ENCODE results near the gene PACSIN2.
A peak's percentile ranks its signal among the peaks of the same experiment; 100 is the strongest.

The PACSIN2 gene

GRCh38 chr22:42879371-42880021 is 135.5 kb downstream of the PACSIN2 start:
- POLR2A ChIA-PET (ENCODE audit: low non-redundant PET): no interaction called here
- DNase-seq (ENCODE audit: low spot score): no peak
- no peak for TF ChIP-seq CTCF (conservative IDR thresholded peaks at IDR 0.05; ENCODE audit: low read depth)
- CTCF ChIA-PET: no interaction called here
- no peak overlapping the region for H3K27ac ChIP-seq

GRCh38 chr22:42878561-42879305 is 136.2 kb downstream of the PACSIN2 start:
- DNase-seq (ENCODE audit: low spot score): no peak
- CTCF ChIA-PET: no interaction called here

GRCh38 chr22:42877597-42878340 is 137.2 kb downstream of the PACSIN2 start:
- CTCF ChIA-PET: interaction anchor here (0.5 kb wide), 1 partner anchor 55 kb away, joined by 3 read pairs; no protein-coding TSS in a partner anchor
- POLR2A ChIA-PET (ENCODE audit: low non-redundant PET): interaction anchor here (0.5 kb wide), 1 partner anchor 15 kb away, joined by 3 read pairs; no protein-coding TSS in a partner anchor
- TF ChIP-seq CTCF (conservative IDR thresholded peaks at IDR 0.05; ENCODE audit: low read depth): no peak
- no peak for DNase-seq (ENCODE audit: low spot score)
- peak overlapping the region; percentile 15; the same call in 1 of the 2 replicates for H3K27ac ChIP-seq

More at GRCh38 chr22:42878561-42879305, 136.2 kb downstream of the PACSIN2 start:
- 0 out of 2 replicates have a peak overlapping the region, but pooled peaks have one; percentile 8 for H3K27ac ChIP-seq
- POLR2A ChIA-PET (ENCODE audit: low non-redundant PET): interaction anchor here (0.5 kb wide), 1 partner anchor 16 kb away, joined by 3 read pairs; no protein-coding TSS in a partner anchor
- no peak for TF ChIP-seq CTCF (conservative IDR thresholded peaks at IDR 0.05; ENCODE audit: low read depth)

GRCh38 chr22:42877158-42877557 is 137.8 kb downstream of the PACSIN2 start:
- H3K27ac ChIP-seq: peak overlapping the region; percentile 15; the same call in 1 of the 2 replicates
- POLR2A ChIA-PET (ENCODE audit: low non-redundant PET): no interaction called here
- TF ChIP-seq CTCF (conservative IDR thresholded peaks at IDR 0.05; ENCODE audit: low read depth): no peak
- DNase-seq (ENCODE audit: low spot score): no peak
- CTCF ChIA-PET: interaction anchor here (0.5 to 1.2 kb wide), 2 partner anchors 9 to 55 kb away, joined by 3 read pairs; no protein-coding TSS in a partner anchor

- ChIA-PET POLR2A (ENCODE audit: low non-redundant PET) (no interaction called here), CTCF (interaction anchor here (0.7 to 1.2 kb wide), 2 partner anchors 8 to 23 kb away, joined by 3 to 4 read pairs; no protein-coding TSS in a partner anchor)
- TF ChIP-seq CTCF (conservative IDR thresholded peaks at IDR 0.05; ENCODE audit: low read depth): no peak
Observed at GRCh38 chr22:42876041-42876440, 138.9 kb downstream of the PACSIN2 start.

GRCh38 chr22:42874010-42874409 is 140.9 kb downstream of the PACSIN2 start:
- TF ChIP-seq CTCF (conservative IDR thresholded peaks at IDR 0.05; ENCODE audit: low read depth): no peak
- peak overlapping the region; percentile 42 for H3K27ac ChIP-seq
- POLR2A ChIA-PET (ENCODE audit: low non-redundant PET): interaction anchor here (0.6 kb wide), 1 partner anchor 111 kb away, joined by 5 read pairs; no protein-coding TSS in a partner anchor
- no peak for DNase-seq (ENCODE audit: low spot score)
- CTCF ChIA-PET: interaction anchor here (0.6 kb wide), 1 partner anchor 9 kb away, joined by 3 read pairs; no protein-coding TSS in a partner anchor

More at GRCh38 chr22:42876041-42876440, 138.9 kb downstream of the PACSIN2 start:
- no peak for DNase-seq (ENCODE audit: low spot score)
- H3K27ac ChIP-seq: 0 out of 2 replicates have a peak overlapping the region, but pooled peaks have one; percentile 2

All from RWPE1 (cell line).